Hepatocyte (in vitro differentiated cells): ENCODE results near the gene GPX4. TPM values are rescaled to one million over a fixed set of nuclear protein-coding genes. Genes with fewer than 3 reads are reported as not detected.

Experiments used
- DNase-seq: peaks from one replicate; pipeline ENCODE4 v3.0.0-alpha.2; 2016; ENCODE audit warnings: low spot score
- H2AFZ ChIP-seq: fragments of 200-600 bp; sonication (generic); 2 replicates; pipeline ENCODE4 v1.6.0; 2016; ENCODE audit warnings: antibody characterized with exemption, mild to moderate bottlenecking
- H3K27ac ChIP-seq: fragments of 200-600 bp; sonication (generic); 2 replicates; pipeline ENCODE4 v1.5.1; 2016; ENCODE audit warnings: mild to moderate bottlenecking
- H3K27me3 ChIP-seq: fragments of 200-600 bp; sonication (generic); 2 replicates; pipeline ENCODE4 v1.6.1; 2016
- H3K36me3 ChIP-seq: fragments of 200-600 bp; sonication (generic); replicated peaks from 2 replicates; pipeline ENCODE4 v1.5.1; 2016; ENCODE audit warnings: low read depth; ENCODE audit not compliant: insufficient read depth
- H3K4me1 ChIP-seq: fragments of 200-600 bp; sonication (generic); 2 replicates; pipeline ENCODE4 v1.5.1; 2016; ENCODE audit warnings: mild to moderate bottlenecking, moderate library complexity; ENCODE audit not compliant: insufficient read depth
- H3K4me2 ChIP-seq: fragments of 200-600 bp; sonication (generic); 2 replicates; pipeline ENCODE4 v1.6.0; 2016
- H3K4me3 ChIP-seq: fragments of 200-600 bp; sonication (generic); 2 replicates; pipeline ENCODE4 v1.5.1; 2016; ENCODE audit warnings: mild to moderate bottlenecking
- H3K79me2 ChIP-seq: fragments of 200-600 bp; sonication (generic); 2 replicates; pipeline ENCODE4 v1.6.0; 2017; ENCODE audit warnings: mild to moderate bottlenecking
- H3K9me2 ChIP-seq: fragments of 200-600 bp; sonication (generic); replicated peaks from 2 replicates; pipeline ENCODE4 v1.6.0; 2017; ENCODE audit warnings: mild to moderate bottlenecking; ENCODE audit not compliant: insufficient read depth
- H3K9me3 ChIP-seq: fragments of 200-600 bp; sonication (generic); 2 replicates; pipeline ENCODE4 v1.5.1; 2016; ENCODE audit warnings: low read depth, mild to moderate bottlenecking
- H4K20me1 ChIP-seq: fragments of 200-600 bp; sonication (generic); 2 replicates; pipeline ENCODE4 v1.6.0; 2016; ENCODE audit warnings: mild to moderate bottlenecking; ENCODE audit not compliant: insufficient read depth, poor library complexity, severe bottlenecking
- CTCF ChIP-seq: fragments of 200-600 bp; sonication (generic); IDR thresholded peaks from 2 replicates; pipeline ENCODE4 v1.5.1; 2016; ENCODE audit warnings: antibody characterized with exemption, mild to moderate bottlenecking; ENCODE audit not compliant: poor library complexity
- EZH2 ChIP-seq: fragments of 200-600 bp; sonication (generic); IDR thresholded peaks from 2 replicates; pipeline ENCODE4 v1.6.1; 2016; ENCODE audit warnings: antibody characterized with exemption, mild to moderate bottlenecking, borderline replicate concordance
- EZH2phosphoT487 ChIP-seq: fragments of 200-600 bp; sonication (generic); IDR thresholded peaks from one replicate; pipeline ENCODE4 v1.6.1; 2018; ENCODE audit warnings: antibody characterized with exemption, mild to moderate bottlenecking, low read depth, moderate library complexity; ENCODE audit not compliant: unreplicated experiment, severe bottlenecking
- WGBS: methylation state at CpG from one replicate; pipeline ENCODE4 v1.1.6; 2016; ENCODE audit warnings: low lambda C conversion rate; ENCODE audit errors: missing lambda C conversion rate; 5-methylcytosine and 5-hydroxymethylcytosine counted together
- polyA plus RNA-seq: library from polyadenylated mRNA; unstranded; fragments of >200 nt; fragmentation: Nextera tagmentation; extraction: Ambion mirVana; gene quantifications from 2 replicates; pipeline ENCODE4 v1.2.1, GENCODE V29; 2016
- total RNA-seq: library from RNA; depleted of rRNA; stranded (reverse); fragments of >200 nt; gene quantifications from 2 replicates; pipeline ENCODE4 v1.2.3, GENCODE V29; 2014

GPX4 gene
- total and polyA plus RNA-seq, 2 experiments from 2014 or later: 539 to 735 TPM

- Histone ChIP-seq H3K9me2 (no peaks in the 10 kb centered on the region), H3K4me1 (peaks cover 1% of the 10 kb centered on the region), H3K36me3 (no peaks in the 10 kb centered on the region), H3K9me3 (no peaks in the 10 kb centered on the region), H3K27ac (no peak overlapping the region), H4K20me1 (peaks cover 2% of the 10 kb centered on the region), H3K79me2 (peaks cover 18% of the 10 kb centered on the region), H3K27me3 (no peaks in the 10 kb centered on the region), H2AFZ (no peak overlapping the region), H3K4me2 (no peak overlapping the region), H3K4me3 (no peak overlapping the region)
- no peak for DNase-seq
- 97% methylated on average over 23 of the region's 27 CpGs for WGBS
- TF ChIP-seq EZH2phosphoT487 (no peak), CTCF (no peak), EZH2 (no peak)
Observed at GRCh38 chr19:1088416-1089010, 15.3 kb upstream of the GPX4 start.

GRCh38 chr19:1089126-1089771 is 14.5 kb upstream of the GPX4 start:
- 97% methylated on average over 29 of the region's 32 CpGs for WGBS
- Histone ChIP-seq H3K79me2 (peaks cover 26% of the 10 kb centered on the region), H3K27ac (no peak overlapping the region), H3K9me3 (no peaks in the 10 kb centered on the region), H3K9me2 (no peaks in the 10 kb centered on the region), H4K20me1 (peaks cover 6% of the 10 kb centered on the region), H3K36me3 (no peaks in the 10 kb centered on the region), H3K4me2 (no peak overlapping the region), H3K4me3 (no peak overlapping the region), H2AFZ (no peak overlapping the region), H3K27me3 (no peaks in the 10 kb centered on the region), H3K4me1 (peaks cover 8% of the 10 kb centered on the region)
- TF ChIP-seq EZH2 (no peak), CTCF (no peak), EZH2phosphoT487 (no peak)
- no peak for DNase-seq

GRCh38 chr19:1089891-1090290 is 13.9 kb upstream of the GPX4 start:
- peaks cover 9% of the 10 kb centered on the region for H3K4me1 ChIP-seq
- H3K9me3 ChIP-seq: no peaks in the 10 kb centered on the region
- no peak overlapping the region for H3K4me3 ChIP-seq
- peaks cover 12% of the 10 kb centered on the region for H4K20me1 ChIP-seq
- H3K27ac ChIP-seq: no peak overlapping the region
- DNase-seq: no peak
- no peaks in the 10 kb centered on the region for H3K27me3 ChIP-seq
- TF ChIP-seq EZH2 (no peak), CTCF (no peak), EZH2phosphoT487 (no peak)
- H3K36me3 ChIP-seq: no peaks in the 10 kb centered on the region
- 97% methylated on average over 12 of the region's 22 CpGs for WGBS
- H2AFZ ChIP-seq: no peak overlapping the region
- H3K4me2 ChIP-seq: no peak overlapping the region
- H3K9me2 ChIP-seq: no peaks in the 10 kb centered on the region
- peaks cover 32% of the 10 kb centered on the region for H3K79me2 ChIP-seq
